ENCODE data around the gene OLFML3.

OLFML3 gene

GRCh38 chr1:114025609-114026401, 46.5 kb downstream of the OLFML3 start:
- TF ChIP-seq EP300 (IDR thresholded peaks at IDR 0.05; ENCODE audit: borderline replicate concordance) (no peak), ZBTB7A (IDR thresholded peaks at IDR 0.05; ENCODE audit: low read depth) (no peak), REST (IDR thresholded peaks at IDR 0.05; ENCODE audit: low read depth) (no peak), TAF1 (IDR thresholded peaks at IDR 0.05; ENCODE audit: low read depth) (no peak), TEAD4 (IDR thresholded peaks at IDR 0.05) (no peak), TCF12 (IDR thresholded peaks at IDR 0.05; ENCODE audit: low read depth) (no peak), USF1 (IDR thresholded peaks at IDR 0.05) (no peak), CREB1 (IDR thresholded peaks at IDR 0.05; ENCODE audit: low read depth) (no peak), MAX (IDR thresholded peaks at IDR 0.05) (no peak), RAD21 (IDR thresholded peaks at IDR 0.05; ENCODE audit: low read depth) (no peak), FOXM1 (IDR thresholded peaks at IDR 0.05; ENCODE audit: borderline replicate concordance, low read depth) (no peak), CEBPB (IDR thresholded peaks at IDR 0.05) (no peak), NFIC (IDR thresholded peaks at IDR 0.05) (no peak), EGR1 (IDR thresholded peaks at IDR 0.05) (no peak)

GRCh38 chr1:114026797-114027196, 47.5 kb downstream of the OLFML3 start:
- no peak for TF ChIP-seq TCF12 (IDR thresholded peaks at IDR 0.05; ENCODE audit: low read depth)
- TF ChIP-seq RAD21 (IDR thresholded peaks at IDR 0.05; ENCODE audit: low read depth) = no peak
- TF ChIP-seq FOXM1 (IDR thresholded peaks at IDR 0.05; ENCODE audit: borderline replicate concordance, low read depth) = no peak
- no peak for TF ChIP-seq MAX (IDR thresholded peaks at IDR 0.05)
- no peak for TF ChIP-seq NFIC (IDR thresholded peaks at IDR 0.05)
- no peak for TF ChIP-seq EP300 (IDR thresholded peaks at IDR 0.05; ENCODE audit: borderline replicate concordance)
- TF ChIP-seq REST (IDR thresholded peaks at IDR 0.05; ENCODE audit: low read depth) = no peak
- no peak for TF ChIP-seq USF1 (IDR thresholded peaks at IDR 0.05)
- no peak for TF ChIP-seq TAF1 (IDR thresholded peaks at IDR 0.05; ENCODE audit: low read depth)
- no peak for TF ChIP-seq CREB1 (IDR thresholded peaks at IDR 0.05; ENCODE audit: low read depth)
- no peak for TF ChIP-seq TEAD4 (IDR thresholded peaks at IDR 0.05)
- no peak for TF ChIP-seq ZBTB7A (IDR thresholded peaks at IDR 0.05; ENCODE audit: low read depth)
- no peak for TF ChIP-seq CEBPB (IDR thresholded peaks at IDR 0.05)
- TF ChIP-seq EGR1 (IDR thresholded peaks at IDR 0.05) = no peak
- no peak for TF ChIP-seq YY1 (IDR thresholded peaks at IDR 0.05; ENCODE audit: low read depth)
